Calu3 (cell line): ENCODE data around the gene SYN1. TPM values are rescaled to one million over a fixed set of nuclear protein-coding genes. Genes with fewer than 3 reads are reported as not detected.

ENCODE experiments used
- BruUV-seq: library from RNA; stranded (reverse); fragments of 400-500 nt; replicated peaks from 2 replicates; lab custom pipeline; 2021; lab: Mats Ljungman, UMichigan
- CTCF ChIA-PET: fragments of 300-600 bp; sonication (Branson Sonifier 250); formaldehyde crosslinking; loops from one replicate; lab custom pipeline; 2022; ENCODE audit warnings: antibody characterized with exemption; lab: Charles Lee
- DNase-seq: peaks from one replicate; pipeline ENCODE4 v3.0.0; 2022
- H3K27ac Mint-ChIP-seq: one replicate; pipeline ENCODE4 v1.8.0; 2022; ENCODE audit warnings: mixed read lengths; ENCODE audit not compliant: unreplicated experiment
- H3K27me3 Mint-ChIP-seq: one replicate; pipeline ENCODE4 v1.8.0; 2022; ENCODE audit warnings: mixed read lengths; ENCODE audit not compliant: unreplicated experiment
- H3K36me3 Mint-ChIP-seq: one replicate; pipeline ENCODE4 v1.8.0; 2022; ENCODE audit warnings: mild to moderate bottlenecking, moderate library complexity, mixed read lengths; ENCODE audit not compliant: insufficient read depth, unreplicated experiment
- H3K4me1 Mint-ChIP-seq: one replicate; pipeline ENCODE4 v1.8.0; 2022; ENCODE audit warnings: mild to moderate bottlenecking, low read depth, mixed read lengths; ENCODE audit not compliant: unreplicated experiment
- H3K4me3 Mint-ChIP-seq: one replicate; pipeline ENCODE4 v1.8.0; 2022; ENCODE audit warnings: mild to moderate bottlenecking, low read depth, moderate library complexity, mixed read lengths; ENCODE audit not compliant: unreplicated experiment
- H3K9me3 Mint-ChIP-seq: one replicate; pipeline ENCODE4 v1.8.0; 2022; ENCODE audit warnings: low read depth, mixed read lengths; ENCODE audit not compliant: unreplicated experiment
- CTCF ChIP-seq: fragments of 200-600 bp; IDR thresholded peaks from one replicate; pipeline ENCODE4 v1.8.0; 2022; ENCODE audit warnings: antibody characterized with exemption; ENCODE audit not compliant: unreplicated experiment
- intact Hi-C: fragments of 100-400 bp; cut with micrococcal nuclease; formaldehyde crosslinking; loops from one replicate; pipeline ENCODE4 v1.10.0; 2022; ENCODE audit not compliant: unreplicated experiment
- total RNA-seq: library from RNA; stranded (reverse); gene quantifications from 2 replicates; pipeline ENCODE4 v1.2.3, GENCODE V29; 2022

The SYN1 gene
- total RNA-seq, 1 experiment from 2014 or later: 0.21 TPM

GRCh38 chrX:47579537-47579936, 40.1 kb downstream of the SYN1 start:
- CTCF ChIA-PET: interaction anchor here (0.6 kb wide), 1 partner anchor 182 kb away, joined by 5 read pairs; no protein-coding TSS in a partner anchor
- BruUV-seq: no TSS peak
- H3K36me3 Mint-ChIP-seq: peaks cover 26% of the 10 kb centered on the region
- H3K4me3 Mint-ChIP-seq: no peak overlapping the region
- no peaks in the 10 kb centered on the region for H3K9me3 Mint-ChIP-seq
- H3K27me3 Mint-ChIP-seq: no peaks in the 10 kb centered on the region
- H3K27ac Mint-ChIP-seq: no peak overlapping the region
- DNase-seq: no peak
- no peak for TF ChIP-seq CTCF
- intact Hi-C loops: no loop called here
- peaks cover 41% of the 10 kb centered on the region for H3K4me1 Mint-ChIP-seq

GRCh38 chrX:47578692-47579091, 41.0 kb downstream of the SYN1 start:
- no TSS peak for BruUV-seq
- H3K4me3 Mint-ChIP-seq: no peak overlapping the region
- TF ChIP-seq CTCF: no peak
- H3K4me1 Mint-ChIP-seq: peaks cover 35% of the 10 kb centered on the region
- CTCF ChIA-PET: no interaction called here
- no peaks in the 10 kb centered on the region for H3K9me3 Mint-ChIP-seq
- no peak for DNase-seq
- peaks cover 22% of the 10 kb centered on the region for H3K36me3 Mint-ChIP-seq
- H3K27me3 Mint-ChIP-seq: no peaks in the 10 kb centered on the region
- no peak overlapping the region for H3K27ac Mint-ChIP-seq
- intact Hi-C loops: no loop called here

GRCh38 chrX:47577901-47578300, 41.8 kb downstream of the SYN1 start:
- no peak overlapping the region for H3K4me3 Mint-ChIP-seq
- CTCF ChIA-PET: no interaction called here
- H3K36me3 Mint-ChIP-seq: peaks cover 25% of the 10 kb centered on the region
- H3K9me3 Mint-ChIP-seq: no peaks in the 10 kb centered on the region
- H3K27ac Mint-ChIP-seq: no peak overlapping the region
- intact Hi-C loops: no loop called here
- no peak for TF ChIP-seq CTCF
- no peaks in the 10 kb centered on the region for H3K27me3 Mint-ChIP-seq
- no peak for DNase-seq
- peaks cover 37% of the 10 kb centered on the region for H3K4me1 Mint-ChIP-seq
- no TSS peak for BruUV-seq

- H3K36me3 Mint-ChIP-seq: peaks cover 27% of the 10 kb centered on the region
- H3K27ac Mint-ChIP-seq: no peak overlapping the region
- intact Hi-C loops: no loop called here
- no peaks in the 10 kb centered on the region for H3K27me3 Mint-ChIP-seq
- no peak for TF ChIP-seq CTCF
- CTCF ChIA-PET: no interaction called here
- DNase-seq: no peak
- no peak overlapping the region for H3K4me3 Mint-ChIP-seq
- H3K4me1 Mint-ChIP-seq: peaks cover 39% of the 10 kb centered on the region
- H3K9me3 Mint-ChIP-seq: no peaks in the 10 kb centered on the region
- BruUV-seq: no TSS peak
These were observed 42.2 kb downstream of the SYN1 start for GRCh38 chrX:47577424-47577823.
